A549 (cell line): ENCODE data around the gene BAZ1B. TPM values are rescaled to one million over a fixed set of nuclear protein-coding genes. Genes with fewer than 3 reads are reported as not detected.

ENCODE experiments used
- ATAC-seq, 2 experiments: fragments of 200-7000 bp in 1 of 2; fragments of >200 bp in 1 of 2; cut with Nextera tagmentation in 1 of 2; cut with Tn5 transposase in 1 of 2; 3 replicates each; pipeline versions ENCODE4 v1.8.0 to v1.9.1; 2018 to 2020; ENCODE audit warnings: mild to moderate bottlenecking in 1 of 2, moderate library complexity in 1 of 2
- CTCF ChIA-PET: fragments of 300-600 bp; sonication (Branson Sonifier 250); formaldehyde crosslinking; extraction: SDS; loops from one replicate; lab custom pipeline; 2021; ENCODE audit warnings: antibody characterized with exemption, inconsistent platforms; lab: Yijun Ruan, JAX
- POLR2A ChIA-PET: fragments of 350-600 bp; formaldehyde crosslinking; extraction: SDS; loops from one replicate; lab custom pipeline; 2021; ENCODE audit warnings: antibody characterized with exemption, inconsistent platforms; lab: Yijun Ruan, JAX
- DNase-seq, 2 experiments: peaks; one replicate each; pipeline versions ENCODE4 v3.0.0 to v3.0.0-alpha.2; 2011 to 2016; ENCODE audit warnings: low read depth in 1 of 2, low spot score in 1 of 2
- FAIRE-seq: peaks from 2 replicates; lab custom pipeline; 2011; peaks lifted over from hg19 to GRCh38; lab: Jason Lieb, UNC
- H3K27ac ChIP-seq, 2 experiments: fragments of >200 bp; sonication (Bioruptor Twin); formaldehyde crosslinking; 3 replicates each; pipeline ENCODE4 v1.5.1; 2016 to 2017
- H3K4me1 ChIP-seq: fragments of >200 bp; sonication (Bioruptor Twin); formaldehyde crosslinking; 3 replicates; pipeline ENCODE4 v1.6.1; 2016
- H3K4me2 ChIP-seq: fragments of >200 bp; sonication (Bioruptor Twin); formaldehyde crosslinking; 3 replicates; pipeline ENCODE4 v1.6.1; 2016
- H3K4me3 ChIP-seq: fragments of >200 bp; sonication (Bioruptor Twin); formaldehyde crosslinking; 3 replicates; pipeline ENCODE4 v1.5.1; 2016
- H3K9me3 ChIP-seq: fragments of >200 bp; sonication (Bioruptor Twin); formaldehyde crosslinking; 3 replicates; pipeline ENCODE4 v1.6.1; 2016
- CBX8 ChIP-seq: fragments of 200-600 bp; sonication (generic); IDR thresholded peaks from 2 replicates; pipeline ENCODE4 v1.6.1; 2016
- CEBPB ChIP-seq, 2 experiments: fragments of >200 bp in 1 of 2; sonication (Bioruptor Twin) in 1 of 2; formaldehyde crosslinking in 1 of 2; IDR thresholded peaks; 2 replicates each; pipeline ENCODE4 v1.6.1; 2012 to 2016
- FOSL2 ChIP-seq, 2 experiments: fragments of 450-650 bp in 1 of 2; fragments of >200 bp in 1 of 2; sonication (Bioruptor Twin) in 1 of 2; formaldehyde crosslinking; IDR thresholded peaks; 2 replicates each; pipeline versions ENCODE4 v1.5.0 to v1.6.1; 2016 to 2020; ENCODE audit warnings: mild to moderate bottlenecking in 1 of 2, moderate library complexity in 1 of 2
- GATA3 ChIP-seq: IDR thresholded peaks from 2 replicates; pipeline ENCODE4 v1.6.1; 2012; ENCODE audit warnings: borderline replicate concordance
- HEYL ChIP-seq: fragments of 250-450 bp; sonication (Bioruptor Pico); IDR thresholded peaks from 2 replicates; pipeline ENCODE4 v1.8.0; 2021; ENCODE audit warnings: mild to moderate bottlenecking, moderate library complexity
- HOXA7 ChIP-seq: fragments of 250-450 bp; sonication (Bioruptor Pico); IDR thresholded peaks from 2 replicates; pipeline ENCODE4 v1.5.0; 2020; ENCODE audit warnings: mild to moderate bottlenecking, moderate library complexity
- HOXB13 ChIP-seq: fragments of 250-450 bp; sonication (Bioruptor Pico); IDR thresholded peaks from 2 replicates; pipeline ENCODE4 v1.5.0; 2020; ENCODE audit warnings: low read depth, mild to moderate bottlenecking, moderate library complexity
- JUN ChIP-seq, 2 experiments: fragments of >200 bp; sonication (Bioruptor Twin); formaldehyde crosslinking; IDR thresholded peaks; 2 replicates in 1 of 2; 3 replicates in 1 of 2; pipeline ENCODE4 v1.6.1; 2016 to 2017
- KDM1A ChIP-seq: fragments of 200-600 bp; sonication (generic); IDR thresholded peaks from 2 replicates; pipeline ENCODE4 v1.6.1; 2016; ENCODE audit warnings: low read depth, mild to moderate bottlenecking
- MAFK ChIP-seq: fragments of 450-650 bp; IDR thresholded peaks from 2 replicates; pipeline ENCODE4 v1.6.1; 2014; ENCODE audit not compliant: partially characterized antibody
- MAZ ChIP-seq: fragments of 150-350 bp; IDR thresholded peaks from 2 replicates; pipeline ENCODE4 v1.6.1; 2014; ENCODE audit warnings: antibody characterized with exemption, low read depth, low read length, borderline replicate concordance
- MYC ChIP-seq: IDR thresholded peaks from 2 replicates; pipeline ENCODE4 v1.6.1; 2012; ENCODE audit warnings: mild to moderate bottlenecking, inconsistent platforms, low read length, improper control_type of control experiment, borderline replicate concordance
- POLR2A ChIP-seq: IDR thresholded peaks from 2 replicates; pipeline ENCODE4 v1.6.1; 2012; ENCODE audit warnings: mild to moderate bottlenecking, low read length
- POLR2AphosphoS2 ChIP-seq: conservative IDR thresholded peaks from 2 replicates; pipeline ENCODE4 v1.6.1; 2012; ENCODE audit warnings: low read length, improper control_type of control experiment, inconsistent platforms
- SREBF2 ChIP-seq: fragments of 450-650 bp; IDR thresholded peaks from 2 replicates; pipeline ENCODE4 v1.6.1; 2014; ENCODE audit warnings: mild to moderate bottlenecking, moderate library complexity
- TFCP2L1 ChIP-seq: fragments of 250-450 bp; sonication (Bioruptor Pico); IDR thresholded peaks from 2 replicates; pipeline ENCODE4 v1.5.0; 2021; ENCODE audit warnings: mild to moderate bottlenecking
- ZC3H11A ChIP-seq: fragments of 450-650 bp; IDR thresholded peaks from 2 replicates; pipeline ENCODE4 v1.6.1; 2014; ENCODE audit warnings: antibody characterized with exemption, mild to moderate bottlenecking
- ZFP36 ChIP-seq: fragments of 450-650 bp; IDR thresholded peaks from 2 replicates; pipeline ENCODE4 v1.6.1; 2014; ENCODE audit warnings: borderline replicate concordance; ENCODE audit not compliant: partially characterized antibody
- WGBS: methylation state at CpG from one replicate; pipeline ENCODE4 v1.1.6; 2017; ENCODE audit errors: missing lambda C conversion rate; 5-methylcytosine and 5-hydroxymethylcytosine counted together
- polyA minus RNA-seq: library from RNA; depleted of rRNA, polyadenylated mRNA; stranded (reverse); fragments of >200 nt; gene quantifications from 2 replicates; pipeline ENCODE4 v1.2.3, GENCODE V29; 2011; rRNA and poly(A)+ RNA removed
- polyA plus RNA-seq, 4 experiments: library from polyadenylated mRNA; depleted of rRNA in 3 of 4; stranded (reverse); fragments of >200 nt; fragmentation: RNase III in 1 of 4; extraction: RNeasy Plus Mini Kit Qiagen cat#74134 plus additional on column Dnase treatment in 1 of 4; gene quantifications; 2 replicates in 3 of 4; 3 replicates in 1 of 4; pipeline ENCODE4 v1.2.3, GENCODE V29; 2011 to 2017
- TF ChIP-seq, protein P1 (sequence below): IDR thresholded peaks from 2 replicates; pipeline ENCODE4 v1.6.1; 2012
- TF ChIP-seq, protein P2 (sequence below): fragments of 250-450 bp; sonication (Bioruptor Pico); IDR thresholded peaks from 2 replicates; pipeline ENCODE4 v1.5.0; 2020; ENCODE audit warnings: low read depth, mild to moderate bottlenecking, moderate library complexity
- TF ChIP-seq, protein P3 (sequence below): fragments of >200 bp; sonication (Bioruptor Twin); formaldehyde crosslinking; IDR thresholded peaks from 3 replicates; pipeline ENCODE4 v1.6.1; 2016
- TF ChIP-seq, protein P4 (sequence below): fragments of >200 bp; sonication (Bioruptor Twin); formaldehyde crosslinking; IDR thresholded peaks from 2 replicates; pipeline ENCODE4 v1.6.1; 2016
- TF ChIP-seq, protein P5 (sequence below): fragments of 450-650 bp; IDR thresholded peaks from 2 replicates; pipeline ENCODE4 v1.6.1; 2014; ENCODE audit warnings: antibody characterized with exemption
- TF ChIP-seq, protein P6 (sequence below): IDR thresholded peaks from 2 replicates; pipeline ENCODE4 v1.6.1; 2012
- TF ChIP-seq, protein P7 (sequence below): fragments of 200-600 bp; sonication (generic); IDR thresholded peaks from 2 replicates; pipeline ENCODE4 v1.6.1; 2016; ENCODE audit warnings: antibody characterized with exemption, mild to moderate bottlenecking, moderate library complexity

Gene BAZ1B, protein sequence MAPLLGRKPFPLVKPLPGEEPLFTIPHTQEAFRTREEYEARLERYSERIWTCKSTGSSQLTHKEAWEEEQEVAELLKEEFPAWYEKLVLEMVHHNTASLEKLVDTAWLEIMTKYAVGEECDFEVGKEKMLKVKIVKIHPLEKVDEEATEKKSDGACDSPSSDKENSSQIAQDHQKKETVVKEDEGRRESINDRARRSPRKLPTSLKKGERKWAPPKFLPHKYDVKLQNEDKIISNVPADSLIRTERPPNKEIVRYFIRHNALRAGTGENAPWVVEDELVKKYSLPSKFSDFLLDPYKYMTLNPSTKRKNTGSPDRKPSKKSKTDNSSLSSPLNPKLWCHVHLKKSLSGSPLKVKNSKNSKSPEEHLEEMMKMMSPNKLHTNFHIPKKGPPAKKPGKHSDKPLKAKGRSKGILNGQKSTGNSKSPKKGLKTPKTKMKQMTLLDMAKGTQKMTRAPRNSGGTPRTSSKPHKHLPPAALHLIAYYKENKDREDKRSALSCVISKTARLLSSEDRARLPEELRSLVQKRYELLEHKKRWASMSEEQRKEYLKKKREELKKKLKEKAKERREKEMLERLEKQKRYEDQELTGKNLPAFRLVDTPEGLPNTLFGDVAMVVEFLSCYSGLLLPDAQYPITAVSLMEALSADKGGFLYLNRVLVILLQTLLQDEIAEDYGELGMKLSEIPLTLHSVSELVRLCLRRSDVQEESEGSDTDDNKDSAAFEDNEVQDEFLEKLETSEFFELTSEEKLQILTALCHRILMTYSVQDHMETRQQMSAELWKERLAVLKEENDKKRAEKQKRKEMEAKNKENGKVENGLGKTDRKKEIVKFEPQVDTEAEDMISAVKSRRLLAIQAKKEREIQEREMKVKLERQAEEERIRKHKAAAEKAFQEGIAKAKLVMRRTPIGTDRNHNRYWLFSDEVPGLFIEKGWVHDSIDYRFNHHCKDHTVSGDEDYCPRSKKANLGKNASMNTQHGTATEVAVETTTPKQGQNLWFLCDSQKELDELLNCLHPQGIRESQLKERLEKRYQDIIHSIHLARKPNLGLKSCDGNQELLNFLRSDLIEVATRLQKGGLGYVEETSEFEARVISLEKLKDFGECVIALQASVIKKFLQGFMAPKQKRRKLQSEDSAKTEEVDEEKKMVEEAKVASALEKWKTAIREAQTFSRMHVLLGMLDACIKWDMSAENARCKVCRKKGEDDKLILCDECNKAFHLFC (N-terminal part only)
- polyA plus RNA-seq (2011; rRNA removed), result 54.8 and 59.0 TPM in 2 replicates
- 18.1 and 19.1 TPM in 2 replicates for polyA plus RNA-seq (2012; cell fraction: cytosol; rRNA removed)
- polyA plus RNA-seq (2012; cell fraction: nucleus; rRNA removed), result 21.5 and 35.5 TPM in 2 replicates
- 63.0 to 67.5 TPM (median 66.8 TPM) in 3 replicates for polyA plus RNA-seq (2017; fragmentation: RNase III; extraction: RNeasy Plus Mini Kit Qiagen cat#74134 plus additional on column Dnase treatment)
- polyA minus RNA-seq, result 53.3 and 60.6 TPM in 2 replicates

DNA sequence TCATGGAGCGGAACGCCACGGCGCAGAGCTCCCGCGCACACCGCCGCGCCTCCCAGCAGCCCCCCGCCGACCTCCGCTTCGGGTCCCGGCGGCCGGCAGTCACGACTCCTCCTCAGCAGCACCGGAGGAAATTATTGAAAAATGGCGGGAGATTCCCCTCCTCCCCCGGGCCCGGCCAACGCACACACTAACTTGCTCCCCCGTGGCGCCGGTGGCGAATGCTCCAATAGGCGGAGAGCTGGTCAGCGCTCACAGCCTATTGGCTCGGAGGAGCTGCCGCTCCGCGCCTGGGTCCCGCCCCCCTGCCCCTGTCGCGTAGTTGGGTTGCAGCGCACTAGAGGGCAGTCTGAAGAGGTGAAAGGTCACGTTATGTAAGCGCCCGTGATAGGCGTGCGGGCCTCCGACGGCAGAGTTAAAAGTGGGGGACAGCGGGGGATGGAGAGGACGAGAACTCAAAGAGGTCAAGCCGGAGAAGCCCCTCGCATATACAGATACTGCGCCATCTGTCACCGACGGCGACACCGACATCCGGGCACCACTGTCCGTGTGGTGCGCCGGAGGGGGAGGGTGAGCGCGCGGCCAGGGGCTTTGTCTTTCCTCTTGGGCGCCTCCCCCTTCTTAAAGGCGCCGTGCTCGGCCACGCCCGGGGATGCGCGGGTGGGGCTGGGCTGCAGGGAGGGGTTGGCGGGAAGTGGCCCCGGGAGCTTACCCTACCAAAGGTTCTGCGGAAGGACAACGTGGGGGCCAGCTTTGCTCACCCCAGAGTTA, at the start of gene BAZ1B:
Gene BAZ1B (minus strand): TSS at position 189 of the 768 bp plus-strand sequence. CDS start 360 bp downstream, outside the sequence.
- H3K9me3 ChIP-seq, result no peaks in the 10 kb centered on the region
- 2% methylated on average over 26 of the region's 71 CpGs for WGBS
- peak within 1 kb of the TSS; percentile 87 to 97 for H3K27ac ChIP-seq
- ChIA-PET CTCF (interaction anchor here (0.6 to 2.6 kb wide), 5 partner anchors 18 to 212 kb away, joined by 3 to 7 read pairs (median 4); no protein-coding TSS in a partner anchor), POLR2A (interaction anchor here (0.6 to 2.5 kb wide), 9 partner anchors 10 to 182 kb away, joined by 3 to 16 read pairs (median 6); partner anchors contain the start of genes BCL7B and TBL2)
- peak; percentile 98 to 99 for DNase-seq
- H3K4me3 ChIP-seq, result peak within 1 kb of the TSS; percentile 77
- FAIRE-seq, result no peak
- peak within 1 kb of the TSS; percentile 94 for H3K4me2 ChIP-seq
- peak; percentile 95 to 97 for ATAC-seq
- peaks cover 25% of the 10 kb centered on the region for H3K4me1 ChIP-seq
- TF ChIP-seq, protein P1, sequence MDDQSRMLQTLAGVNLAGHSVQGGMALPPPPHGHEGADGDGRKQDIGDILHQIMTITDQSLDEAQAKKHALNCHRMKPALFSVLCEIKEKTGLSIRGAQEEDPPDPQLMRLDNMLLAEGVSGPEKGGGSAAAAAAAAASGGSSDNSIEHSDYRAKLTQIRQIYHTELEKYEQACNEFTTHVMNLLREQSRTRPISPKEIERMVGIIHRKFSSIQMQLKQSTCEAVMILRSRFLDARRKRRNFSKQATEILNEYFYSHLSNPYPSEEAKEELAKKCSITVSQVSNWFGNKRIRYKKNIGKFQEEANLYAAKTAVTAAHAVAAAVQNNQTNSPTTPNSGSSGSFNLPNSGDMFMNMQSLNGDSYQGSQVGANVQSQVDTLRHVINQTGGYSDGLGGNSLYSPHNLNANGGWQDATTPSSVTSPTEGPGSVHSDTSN, result peak; percentile 97
- no peak for TF ChIP-seq KDM1A
- TF ChIP-seq POLR2A, result peak; percentile 38
- TF ChIP-seq POLR2AphosphoS2, result no peak
- TF ChIP-seq, protein P2, sequence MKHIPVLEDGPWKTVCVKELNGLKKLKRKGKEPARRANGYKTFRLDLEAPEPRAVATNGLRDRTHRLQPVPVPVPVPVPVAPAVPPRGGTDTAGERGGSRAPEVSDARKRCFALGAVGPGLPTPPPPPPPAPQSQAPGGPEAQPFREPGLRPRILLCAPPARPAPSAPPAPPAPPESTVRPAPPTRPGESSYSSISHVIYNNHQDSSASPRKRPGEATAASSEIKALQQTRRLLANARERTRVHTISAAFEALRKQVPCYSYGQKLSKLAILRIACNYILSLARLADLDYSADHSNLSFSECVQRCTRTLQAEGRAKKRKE, result peak; percentile 13; the same call in 1 of the 2 replicates
- TF ChIP-seq ZFP36, result no peak
- no peak for TF ChIP-seq CBX8
- peak in 1 of 2 experiments; percentile 25; a peak in 1 of 4 replicates for TF ChIP-seq CEBPB (IDR thresholded peaks at IDR 0.05)
- TF ChIP-seq, protein P3, sequence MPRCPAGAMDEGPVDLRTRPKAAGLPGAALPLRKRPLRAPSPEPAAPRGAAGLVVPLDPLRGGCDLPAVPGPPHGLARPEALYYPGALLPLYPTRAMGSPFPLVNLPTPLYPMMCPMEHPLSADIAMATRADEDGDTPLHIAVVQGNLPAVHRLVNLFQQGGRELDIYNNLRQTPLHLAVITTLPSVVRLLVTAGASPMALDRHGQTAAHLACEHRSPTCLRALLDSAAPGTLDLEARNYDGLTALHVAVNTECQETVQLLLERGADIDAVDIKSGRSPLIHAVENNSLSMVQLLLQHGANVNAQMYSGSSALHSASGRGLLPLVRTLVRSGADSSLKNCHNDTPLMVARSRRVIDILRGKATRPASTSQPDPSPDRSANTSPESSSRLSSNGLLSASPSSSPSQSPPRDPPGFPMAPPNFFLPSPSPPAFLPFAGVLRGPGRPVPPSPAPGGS, result peak; percentile 63; the same call in 2 of the 3 replicates
- no peak; the same call in 1 of the 2 replicates for TF ChIP-seq GATA3
- TF ChIP-seq MYC, result peak; percentile 67; the same call in 1 of the 2 replicates
- TF ChIP-seq HOXB13, result no peak
- TF ChIP-seq JUN (IDR thresholded peaks at IDR 0.05), result peak; percentile 16 to 83; a peak in 4 of 5 replicates
- no peak for TF ChIP-seq SREBF2
- TF ChIP-seq, protein P4, sequence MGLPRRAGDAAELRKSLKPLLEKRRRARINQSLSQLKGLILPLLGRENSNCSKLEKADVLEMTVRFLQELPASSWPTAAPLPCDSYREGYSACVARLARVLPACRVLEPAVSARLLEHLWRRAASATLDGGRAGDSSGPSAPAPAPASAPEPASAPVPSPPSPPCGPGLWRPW, result no peak
- no peak for TF ChIP-seq HEYL (CRISPR knock-in tag)
- TF ChIP-seq MAZ, result no peak
- no peak for TF ChIP-seq FOSL2 (IDR thresholded peaks at IDR 0.05)
- no peak for TF ChIP-seq FOSL2 (CRISPR knock-in tag; IDR thresholded peaks at IDR 0.05)
- no peak for TF ChIP-seq HOXA7
- TF ChIP-seq, protein P5, sequence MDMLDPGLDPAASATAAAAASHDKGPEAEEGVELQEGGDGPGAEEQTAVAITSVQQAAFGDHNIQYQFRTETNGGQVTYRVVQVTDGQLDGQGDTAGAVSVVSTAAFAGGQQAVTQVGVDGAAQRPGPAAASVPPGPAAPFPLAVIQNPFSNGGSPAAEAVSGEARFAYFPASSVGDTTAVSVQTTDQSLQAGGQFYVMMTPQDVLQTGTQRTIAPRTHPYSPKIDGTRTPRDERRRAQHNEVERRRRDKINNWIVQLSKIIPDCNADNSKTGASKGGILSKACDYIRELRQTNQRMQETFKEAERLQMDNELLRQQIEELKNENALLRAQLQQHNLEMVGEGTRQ, result peak; percentile 31; the same call in 1 of the 2 replicates
- TF ChIP-seq MAFK, result no peak
- no peak for TF ChIP-seq TFCP2L1
- TF ChIP-seq, protein P6, sequence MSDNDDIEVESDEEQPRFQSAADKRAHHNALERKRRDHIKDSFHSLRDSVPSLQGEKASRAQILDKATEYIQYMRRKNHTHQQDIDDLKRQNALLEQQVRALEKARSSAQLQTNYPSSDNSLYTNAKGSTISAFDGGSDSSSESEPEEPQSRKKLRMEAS, result peak; percentile 90
- no peak for TF ChIP-seq ZC3H11A
- TF ChIP-seq, protein P7, sequence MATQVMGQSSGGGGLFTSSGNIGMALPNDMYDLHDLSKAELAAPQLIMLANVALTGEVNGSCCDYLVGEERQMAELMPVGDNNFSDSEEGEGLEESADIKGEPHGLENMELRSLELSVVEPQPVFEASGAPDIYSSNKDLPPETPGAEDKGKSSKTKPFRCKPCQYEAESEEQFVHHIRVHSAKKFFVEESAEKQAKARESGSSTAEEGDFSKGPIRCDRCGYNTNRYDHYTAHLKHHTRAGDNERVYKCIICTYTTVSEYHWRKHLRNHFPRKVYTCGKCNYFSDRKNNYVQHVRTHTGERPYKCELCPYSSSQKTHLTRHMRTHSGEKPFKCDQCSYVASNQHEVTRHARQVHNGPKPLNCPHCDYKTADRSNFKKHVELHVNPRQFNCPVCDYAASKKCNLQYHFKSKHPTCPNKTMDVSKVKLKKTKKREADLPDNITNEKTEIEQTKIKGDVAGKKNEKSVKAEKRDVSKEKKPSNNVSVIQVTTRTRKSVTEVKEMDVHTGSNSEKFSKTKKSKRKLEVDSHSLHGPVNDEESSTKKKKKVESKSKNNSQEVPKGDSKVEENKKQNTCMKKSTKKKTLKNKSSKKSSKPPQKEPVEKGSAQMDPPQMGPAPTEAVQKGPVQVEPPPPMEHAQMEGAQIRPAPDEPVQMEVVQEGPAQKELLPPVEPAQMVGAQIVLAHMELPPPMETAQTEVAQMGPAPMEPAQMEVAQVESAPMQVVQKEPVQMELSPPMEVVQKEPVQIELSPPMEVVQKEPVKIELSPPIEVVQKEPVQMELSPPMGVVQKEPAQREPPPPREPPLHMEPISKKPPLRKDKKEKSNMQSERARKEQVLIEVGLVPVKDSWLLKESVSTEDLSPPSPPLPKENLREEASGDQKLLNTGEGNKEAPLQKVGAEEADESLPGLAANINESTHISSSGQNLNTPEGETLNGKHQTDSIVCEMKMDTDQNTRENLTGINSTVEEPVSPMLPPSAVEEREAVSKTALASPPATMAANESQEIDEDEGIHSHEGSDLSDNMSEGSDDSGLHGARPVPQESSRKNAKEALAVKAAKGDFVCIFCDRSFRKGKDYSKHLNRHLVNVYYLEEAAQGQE, result no peak
